Right cardiac atrium (tissue), 5 donors: ENCODE data around the gene CELF4. TPM values are rescaled to one million over a fixed set of nuclear protein-coding genes. Genes with fewer than 3 reads are reported as not detected.

Source experiments
- ATAC-seq, 2 donors: fragments of 200-7000 bp; cut with Tn5 transposase; one replicate each; pipeline versions ENCODE4 v1.8.0 to v1.9.1; 2020; ENCODE audit warnings: moderate library complexity in 2 of 2, mild to moderate bottlenecking in 1 of 2
- DNase-seq, 3 donors: peaks; one replicate each; pipeline ENCODE4 v3.0.0-alpha.2; 2020
- H3K27ac ChIP-seq: one replicate; pipeline ENCODE4 v1.5.1; 2013; ENCODE audit warnings: mild to moderate bottlenecking, low read length, control low read depth, moderate library complexity
- H3K27me3 ChIP-seq: one replicate; pipeline ENCODE4 v1.6.1; 2013; ENCODE audit not compliant: control insufficient read depth, insufficient read depth
- H3K4me1 ChIP-seq: one replicate; pipeline ENCODE4 v1.6.1; 2013; ENCODE audit warnings: low read length; ENCODE audit not compliant: control insufficient read depth, insufficient read depth
- H3K4me3 ChIP-seq: one replicate; pipeline ENCODE4 v1.5.1; 2013; ENCODE audit warnings: low read length, control low read depth
- H3K9me3 ChIP-seq: one replicate; pipeline ENCODE4 v1.6.1; 2013; ENCODE audit warnings: low read length; ENCODE audit not compliant: control insufficient read depth
- WGBS: extraction: QIAGEN DNeasy Blood & Tissue Kit; methylation state at CpG from one replicate; pipeline ENCODE4 v1.1.7; 2013; 5-methylcytosine and 5-hydroxymethylcytosine counted together
- intact Hi-C, 4 donors: fragments of 100-400 bp; cut with DNase I; formaldehyde crosslinking; loops; one replicate each; pipeline versions ENCODE4 v1.11.0 to v1.14.0; 2022 to 2023
- polyA plus RNA-seq: library from polyadenylated mRNA; stranded (reverse); fragments of 200-250 nt; gene quantifications from one replicate; pipeline ENCODE4 v1.2.3, GENCODE V29; 2013
- total RNA-seq, 4 donors: library from RNA; stranded (reverse); fragmentation: NEBNext Ultra II Directional; extraction: Animal tissue kit (Norgen Biotek cat#: 25700); gene quantifications; one replicate each; pipeline ENCODE4 v1.2.1, GENCODE V29; 2021
- donor health status: healthy with polysubstance abuse.
- donor health status: DM: no; HTN: yes; CAD: no.
- donor health status: DM: no; HTN: no; CAD: no.
- donor health status: DM: no; HTN: yes; CAD: no; lungs with severe emphysema.
- donor health status: DM: yes; HTN: yes; CAD: no.

CELF4 gene
- total and polyA plus RNA-seq, 5 donors, result 0.79 to 1.4 (median 1.1) TPM

- H3K27me3 ChIP-seq, result no peaks in the 10 kb centered on the region
- ATAC-seq (no peak), DNase-seq (no peak)
- no peaks in the 10 kb centered on the region for H3K9me3 ChIP-seq
- no peaks in the 10 kb centered on the region for H3K4me1 ChIP-seq
- H3K27ac ChIP-seq, result no peak overlapping the region
- intact Hi-C loops, result no loop called here
- 51% methylated on average over 11 of the region's 11 CpGs for WGBS
- H3K4me3 ChIP-seq, result no peak overlapping the region
These were observed 306.8 kb downstream of the CELF4 start for GRCh38 chr18:37258819-37259218.

DNA sequence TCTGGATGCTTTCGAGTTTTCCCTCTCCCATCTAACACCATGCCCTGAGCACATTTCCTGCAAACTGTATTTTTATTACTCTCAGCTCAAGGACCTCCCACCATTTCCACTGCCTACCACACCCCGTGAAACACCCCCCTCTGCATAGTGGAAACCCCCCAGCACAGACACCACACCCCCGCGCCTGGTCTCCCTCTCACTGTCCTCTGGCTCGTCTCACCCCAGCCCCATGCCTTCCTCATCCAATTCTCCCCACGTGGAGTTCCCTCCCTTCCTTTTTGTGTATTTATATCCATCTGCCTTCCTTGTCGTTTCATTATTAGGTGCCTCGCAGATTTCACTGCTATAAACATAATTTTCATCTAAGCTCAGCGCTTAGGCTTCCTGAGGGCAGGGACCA is 307.5 kb downstream of the CELF4 start:
- Histone ChIP-seq H3K9me3 (no peaks in the 10 kb centered on the region), H3K4me1 (no peaks in the 10 kb centered on the region), H3K27me3 (no peaks in the 10 kb centered on the region), H3K4me3 (no peak overlapping the region), H3K27ac (no peak overlapping the region)
- intact Hi-C loops, result no loop called here
- WGBS, result 35% methylated on average over 9 of the region's 9 CpGs
- ATAC-seq, result no peak
- no peak for DNase-seq

GRCh38 chr18:37254973-37255372 is 310.6 kb downstream of the CELF4 start:
- Histone ChIP-seq H3K27ac (no peak overlapping the region), H3K4me3 (no peak overlapping the region), H3K27me3 (no peaks in the 10 kb centered on the region), H3K4me1 (no peaks in the 10 kb centered on the region), H3K9me3 (no peaks in the 10 kb centered on the region)
- intact Hi-C loops, result no loop called here
- ATAC-seq (no peak), DNase-seq (no peak)
- WGBS, result 74% methylated on average over 12 of the region's 12 CpGs

- 6% methylated on average over 48 of the region's 49 CpGs for WGBS
- DNase-seq, result no peak
- Histone ChIP-seq H3K4me3 (peak overlapping the region; percentile 58), H3K27me3 (no peaks in the 10 kb centered on the region), H3K27ac (no peak overlapping the region), H3K9me3 (no peaks in the 10 kb centered on the region), H3K4me1 (no peaks in the 10 kb centered on the region)
- peak; percentile 31 to 45 for ATAC-seq
- intact Hi-C loops, result no loop called here
These were observed 311.3 kb downstream of the CELF4 start for GRCh38 chr18:37254236-37254754.

DNA sequence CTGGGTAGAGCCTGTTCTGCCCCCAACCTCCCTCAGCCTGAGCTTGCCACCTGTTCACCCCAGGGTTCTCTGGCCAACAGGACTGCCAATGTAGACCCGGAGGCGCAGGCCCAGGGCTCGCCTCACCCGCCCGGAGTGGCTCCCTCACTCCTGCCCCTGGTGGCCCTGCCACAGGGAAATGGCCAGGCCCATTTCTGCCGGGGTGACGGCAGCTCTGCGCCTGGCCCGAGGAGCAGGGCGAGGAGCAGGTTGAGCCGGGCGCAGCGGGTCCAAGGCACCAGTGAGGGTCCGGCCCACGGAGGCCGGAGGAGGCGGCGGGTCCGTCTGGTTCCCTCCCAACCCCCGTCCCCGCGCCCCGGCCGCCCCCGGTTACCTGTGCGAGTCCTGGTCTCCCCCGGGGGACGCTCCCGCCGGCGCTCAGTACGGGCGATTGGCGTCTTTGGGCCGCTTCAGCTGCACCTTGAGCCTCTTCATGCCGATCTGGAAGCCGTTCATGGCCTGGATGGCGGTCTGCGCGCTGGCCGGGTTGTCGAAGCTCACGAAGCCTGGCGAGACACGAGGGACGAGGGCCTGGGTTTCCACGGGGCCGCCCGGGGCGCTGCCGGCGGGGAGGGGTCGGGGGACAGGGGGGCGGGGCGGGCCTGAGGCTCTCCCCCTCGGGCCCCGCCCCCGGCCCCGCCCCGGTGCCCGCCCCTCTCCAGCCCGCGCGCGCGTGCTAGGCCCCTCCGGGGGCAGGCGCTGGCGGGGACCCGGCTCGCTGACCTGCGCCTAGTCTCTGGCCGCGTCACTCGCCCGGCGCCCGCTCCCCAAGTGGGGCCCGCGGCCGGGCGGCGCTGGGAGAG is 312.0 kb downstream of the CELF4 start:
- Histone ChIP-seq H3K4me1 (no peaks in the 10 kb centered on the region), H3K4me3 (peak overlapping the region; percentile 58), H3K27ac (no peak overlapping the region), H3K9me3 (no peaks in the 10 kb centered on the region), H3K27me3 (no peaks in the 10 kb centered on the region)
- ATAC-seq (peak; percentile 53 to 71), DNase-seq (peak in 1 of 3 donors; percentile 71)
- intact Hi-C loops, result no loop called here
- 6% methylated on average over 83 of the region's 83 CpGs for WGBS

DNA sequence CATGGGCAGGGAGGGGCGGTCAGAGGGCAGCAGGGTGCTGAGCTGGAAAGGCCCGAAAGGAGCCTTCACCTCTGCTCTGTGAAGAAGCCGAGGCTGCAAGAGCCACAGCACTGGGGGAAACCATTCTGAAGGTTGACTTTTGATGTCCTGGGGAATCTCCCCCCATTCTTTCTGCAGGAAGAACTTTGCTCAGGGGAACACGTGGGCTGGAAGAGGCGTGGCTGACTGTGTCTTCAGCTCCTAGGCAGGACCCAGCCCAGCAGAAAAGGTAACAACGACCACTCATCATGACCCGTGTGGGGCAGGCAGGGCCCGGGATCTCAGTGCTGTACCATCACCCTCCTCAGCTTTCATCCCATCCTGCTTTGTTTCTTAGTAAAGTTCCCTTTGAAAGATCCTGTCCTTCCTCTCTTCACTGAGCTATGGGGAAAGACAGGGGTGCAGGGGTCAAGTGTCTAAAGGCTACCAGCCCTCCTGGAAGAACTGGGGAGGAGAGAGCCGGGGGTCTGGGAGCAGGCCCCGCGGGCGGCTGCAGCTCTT is 312.7 kb downstream of the CELF4 start:
- intact Hi-C loops, result no loop called here
- no peak overlapping the region for H3K4me3 ChIP-seq
- 70% methylated on average over 12 of the region's 12 CpGs for WGBS
- no peaks in the 10 kb centered on the region for H3K27me3 ChIP-seq
- H3K9me3 ChIP-seq, result no peaks in the 10 kb centered on the region
- ATAC-seq, result no peak
- H3K4me1 ChIP-seq, result no peaks in the 10 kb centered on the region
- H3K27ac ChIP-seq, result no peak overlapping the region
- no peak for DNase-seq

GRCh38 chr18:37252342-37252741 is 313.3 kb downstream of the CELF4 start:
- H3K27me3 ChIP-seq, result no peaks in the 10 kb centered on the region
- no peak for ATAC-seq

DNA sequence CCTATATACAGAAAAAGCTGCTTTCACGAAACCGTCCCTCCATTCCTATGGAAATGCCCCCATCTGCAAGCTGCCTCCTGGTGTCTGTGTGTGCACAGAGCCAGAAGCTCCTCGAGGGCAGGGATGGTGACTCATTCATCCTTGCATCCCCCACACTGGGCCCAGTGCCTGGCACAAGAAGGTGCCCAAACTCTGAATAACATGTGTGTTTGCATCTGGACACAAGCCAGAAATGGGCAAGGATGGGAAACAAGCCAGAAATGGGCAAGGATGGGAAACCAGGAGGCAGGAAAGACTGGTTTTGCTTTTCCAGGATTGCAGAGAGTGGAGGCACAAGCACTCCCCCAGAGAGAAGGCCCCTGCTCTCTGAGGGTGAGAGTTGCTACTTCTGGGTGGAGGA is 313.9 kb downstream of the CELF4 start:
- intact Hi-C loops, result no loop called here
- Histone ChIP-seq H3K27me3 (no peaks in the 10 kb centered on the region), H3K27ac (no peak overlapping the region), H3K4me3 (no peak overlapping the region), H3K4me1 (no peaks in the 10 kb centered on the region), H3K9me3 (no peaks in the 10 kb centered on the region)
- 76% methylated on average over 3 of the region's 3 CpGs for WGBS
- DNase-seq (no peak), ATAC-seq (no peak)

More at GRCh38 chr18:37252342-37252741, 313.3 kb downstream of the CELF4 start:
- H3K4me1 ChIP-seq, result no peaks in the 10 kb centered on the region
- no peak overlapping the region for H3K27ac ChIP-seq
- no peak for DNase-seq
- intact Hi-C loops, result no loop called here
- H3K9me3 ChIP-seq, result no peaks in the 10 kb centered on the region
- WGBS, result 82% methylated on average over 3 of the region's 3 CpGs
- no peak overlapping the region for H3K4me3 ChIP-seq

GRCh38 chr18:37249895-37250618 is 315.5 kb downstream of the CELF4 start:
- ATAC-seq, result no peak
- WGBS, result 81% methylated on average over 6 of the region's 6 CpGs
- intact Hi-C loops, result no loop called here

DNA sequence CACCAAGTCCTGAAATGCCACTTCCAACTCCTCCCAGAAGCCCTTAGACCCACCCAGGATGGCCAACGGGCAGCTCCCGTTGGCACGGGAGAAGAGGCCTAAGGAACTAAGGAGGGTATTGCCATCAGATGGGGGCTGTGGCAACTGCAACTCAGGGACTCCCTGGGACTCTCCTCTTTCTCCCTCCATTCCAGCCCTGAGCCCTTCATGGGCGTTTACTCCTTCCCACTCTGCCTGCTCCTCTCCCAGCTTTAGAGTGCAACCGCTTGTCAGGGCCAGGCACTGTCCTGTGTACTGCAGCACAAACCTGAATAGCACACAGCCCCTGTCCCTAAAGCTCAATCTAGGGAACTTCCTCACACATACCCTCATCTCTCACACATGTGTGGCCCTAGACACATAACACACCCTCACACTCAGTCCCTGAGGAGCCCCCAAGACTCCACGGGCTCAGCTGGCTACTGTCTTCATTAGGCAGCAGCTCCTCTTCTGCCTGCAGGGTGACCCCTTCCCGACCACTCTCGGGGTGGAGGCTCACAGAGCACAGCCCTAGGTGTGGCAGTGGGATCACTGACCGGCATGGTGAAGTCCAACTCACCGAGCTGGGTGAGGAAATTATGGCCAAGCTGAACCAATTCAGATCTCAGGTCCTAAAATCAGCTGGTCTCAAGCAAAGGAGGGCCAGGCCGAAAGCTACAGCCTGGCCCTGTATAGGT is 316.3 kb downstream of the CELF4 start:
- Histone ChIP-seq H3K4me3 (no peak overlapping the region), H3K4me1 (no peaks in the 10 kb centered on the region), H3K27me3 (no peaks in the 10 kb centered on the region), H3K9me3 (no peaks in the 10 kb centered on the region), H3K27ac (no peak overlapping the region)
- intact Hi-C loops, result no loop called here
- WGBS, result 78% methylated on average over 11 of the region's 11 CpGs
- ATAC-seq (no peak), DNase-seq (no peak)

More at GRCh38 chr18:37249895-37250618, 315.5 kb downstream of the CELF4 start:
- Histone ChIP-seq H3K27ac (no peak overlapping the region), H3K4me3 (no peak overlapping the region), H3K4me1 (no peaks in the 10 kb centered on the region), H3K9me3 (no peaks in the 10 kb centered on the region), H3K27me3 (no peaks in the 10 kb centered on the region)
- DNase-seq, result no peak
